GM19035 (cell line): Measurements from ENCODE around the gene FAM135A.
"Not testable (repeated sequence)": the region's sequence is repeated elsewhere in the genome, so short reads cannot be mapped to it uniquely, and the experiment has no call there.

Source experiments
- ATAC-seq: cut with Tn5 transposase; IDR thresholded peaks from one replicate; pipeline ENCODE4 v1.9.1; 2021; ENCODE audit not compliant: unreplicated experiment

FAM135A gene

DNA sequence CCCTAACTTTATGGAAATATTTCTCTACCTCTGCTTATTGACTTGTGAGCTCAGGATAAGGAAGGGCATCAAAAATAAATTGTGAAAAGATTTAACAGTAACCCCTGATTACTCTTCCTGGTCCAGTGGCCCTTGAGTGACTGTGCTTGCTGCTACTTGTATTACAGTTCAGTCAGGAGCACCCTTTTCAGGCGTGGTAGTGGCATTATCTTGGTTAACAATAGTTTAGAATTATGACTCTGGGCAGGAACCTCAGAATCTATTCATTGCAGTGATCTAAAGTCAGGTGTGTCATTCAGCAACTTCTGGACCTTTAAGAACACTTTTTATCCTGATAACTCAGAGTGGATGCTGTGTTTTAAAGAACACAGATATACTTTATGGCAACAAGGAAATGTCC, 43.4 kb downstream of the FAM135A start:
- no peak for ATAC-seq

DNA sequence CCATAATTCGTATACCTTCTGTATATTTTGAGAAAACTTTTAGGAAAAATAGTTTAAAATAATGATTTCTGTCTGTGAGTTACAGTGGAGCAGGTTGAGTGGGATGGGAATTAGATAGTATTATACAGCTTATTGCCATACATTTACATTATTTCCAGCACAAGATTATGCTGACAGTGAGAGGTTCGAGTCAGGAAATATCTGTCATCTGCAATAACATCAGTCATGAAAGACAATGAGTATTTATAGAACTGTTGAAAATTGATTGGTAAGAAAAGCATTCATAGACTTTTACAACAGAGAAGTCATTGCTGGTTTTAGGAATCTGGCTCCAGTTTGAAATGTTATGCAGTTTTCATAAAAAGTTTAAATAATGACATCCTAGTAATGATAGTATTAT, 45.9 kb downstream of the FAM135A start:
- no peak for ATAC-seq

DNA sequence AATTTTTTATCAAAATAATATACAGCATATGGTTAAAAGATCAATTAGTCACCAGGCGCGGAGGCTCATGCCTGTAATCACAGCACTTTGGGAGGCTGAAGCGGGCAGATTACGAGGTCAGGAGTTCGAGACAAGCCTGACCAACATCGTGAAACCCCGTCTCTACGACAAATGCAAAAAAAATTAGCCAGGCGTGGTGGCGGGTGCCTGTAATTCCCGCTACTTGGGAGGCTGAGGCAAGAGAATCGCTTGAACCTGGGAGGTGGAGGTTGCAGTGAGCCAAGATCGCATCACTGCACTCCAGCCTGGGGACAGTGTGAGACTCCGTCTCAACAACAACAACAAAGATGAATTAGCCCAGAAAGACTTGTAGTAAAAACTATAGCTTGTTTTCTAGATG, 46.4 kb downstream of the FAM135A start:
- ATAC-seq, result not testable (repeated sequence)

DNA sequence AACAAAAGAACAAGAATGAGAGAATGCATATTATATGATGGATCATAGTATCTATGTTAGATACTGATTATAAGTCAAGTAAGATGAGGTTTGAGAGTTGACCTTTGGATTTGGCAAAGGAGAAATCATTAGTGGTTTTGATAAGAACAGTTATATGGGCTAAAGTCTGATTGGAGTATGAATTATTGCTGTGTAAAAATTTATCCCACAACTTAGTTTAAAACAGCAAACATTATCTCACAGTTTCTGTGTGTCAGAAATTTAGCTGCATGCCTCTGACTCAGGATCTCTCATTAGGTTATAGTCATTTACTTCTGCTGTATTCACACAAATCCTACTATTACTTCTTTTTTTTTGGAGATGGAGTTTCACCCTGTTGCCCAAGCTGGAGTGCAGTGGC, 56.7 kb downstream of the FAM135A start:
- no peak for ATAC-seq

DNA sequence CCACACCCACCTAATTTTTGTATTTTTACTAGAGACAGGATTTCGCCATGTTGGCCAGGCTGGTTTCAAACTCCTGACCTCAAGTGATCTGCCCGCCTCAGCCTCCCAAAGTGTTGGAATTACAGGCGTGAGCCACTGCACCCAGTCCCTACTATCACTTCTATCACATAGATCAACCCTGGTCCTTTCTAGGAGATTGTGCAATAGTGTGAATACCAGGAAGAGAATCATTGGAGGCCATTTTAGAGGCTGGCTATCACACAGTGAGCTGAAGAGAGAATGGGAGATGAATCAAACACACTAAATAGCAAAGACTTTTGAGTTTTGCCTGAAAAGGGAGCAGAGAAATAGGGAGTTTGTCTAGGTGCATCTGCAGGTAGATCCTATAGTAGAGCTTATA, 57.2 kb downstream of the FAM135A start:
- ATAC-seq, result not testable (repeated sequence)

DNA sequence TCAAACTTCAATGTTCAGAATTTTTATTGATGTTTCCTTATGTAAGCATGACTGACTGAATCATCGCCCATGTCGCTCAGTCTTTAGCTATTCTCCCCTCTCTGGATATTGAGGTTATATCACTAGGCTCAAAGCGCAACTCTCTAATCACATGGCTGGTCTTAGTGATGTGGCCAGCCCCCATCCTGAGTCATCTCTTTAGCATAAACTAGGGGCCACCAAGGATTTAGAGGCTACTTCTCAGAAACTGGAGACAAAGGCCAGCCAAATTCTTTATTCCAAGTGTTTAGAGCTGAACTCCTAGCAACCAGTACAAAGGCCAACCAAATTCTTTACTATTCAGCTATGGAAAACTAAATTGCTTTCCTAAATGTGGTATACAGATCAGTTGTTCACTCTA, 61.4 kb downstream of the FAM135A start:
- ATAC-seq, result no peak

DNA sequence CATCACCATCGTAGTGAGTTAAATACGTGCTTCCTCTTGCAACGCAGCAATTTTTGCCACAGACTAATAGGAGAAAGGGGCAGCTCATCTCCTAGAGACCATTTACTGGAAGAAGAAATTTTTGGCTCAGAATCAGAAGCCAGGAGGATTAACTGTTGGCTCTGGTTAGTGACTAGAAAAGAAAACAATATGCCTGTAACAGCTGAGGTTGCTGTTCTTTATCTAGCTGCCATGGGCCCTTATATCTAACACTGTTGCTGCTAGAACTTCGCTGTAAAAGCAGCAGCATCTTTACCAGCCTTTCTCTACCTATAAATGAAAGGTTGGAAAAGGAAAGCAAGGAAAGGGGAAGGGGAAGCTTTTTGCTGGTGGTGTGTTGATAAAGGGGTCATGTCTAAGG, 65.9 kb downstream of the FAM135A start:
- ATAC-seq, result no peak

DNA sequence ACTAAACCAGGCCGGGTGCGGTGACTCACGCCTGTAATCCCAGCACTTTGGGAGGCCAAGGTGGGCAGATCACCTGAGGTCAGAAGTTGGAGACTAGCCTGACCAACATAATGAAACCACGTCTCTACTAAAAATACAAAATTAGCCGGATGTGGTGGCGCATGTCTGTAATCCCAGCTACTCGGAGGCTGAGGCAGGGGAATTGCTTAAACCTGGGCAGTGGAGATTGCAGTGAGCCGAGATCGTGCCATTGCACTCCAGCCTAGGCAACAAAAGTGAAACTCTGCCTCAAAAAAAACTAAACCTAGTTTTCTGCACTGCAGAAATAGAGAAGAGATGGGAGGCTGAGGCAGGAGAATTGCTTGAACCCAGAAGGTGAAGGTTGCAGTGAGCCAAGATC, 73.3 kb downstream of the FAM135A start:
- ATAC-seq, result not testable (repeated sequence)

DNA sequence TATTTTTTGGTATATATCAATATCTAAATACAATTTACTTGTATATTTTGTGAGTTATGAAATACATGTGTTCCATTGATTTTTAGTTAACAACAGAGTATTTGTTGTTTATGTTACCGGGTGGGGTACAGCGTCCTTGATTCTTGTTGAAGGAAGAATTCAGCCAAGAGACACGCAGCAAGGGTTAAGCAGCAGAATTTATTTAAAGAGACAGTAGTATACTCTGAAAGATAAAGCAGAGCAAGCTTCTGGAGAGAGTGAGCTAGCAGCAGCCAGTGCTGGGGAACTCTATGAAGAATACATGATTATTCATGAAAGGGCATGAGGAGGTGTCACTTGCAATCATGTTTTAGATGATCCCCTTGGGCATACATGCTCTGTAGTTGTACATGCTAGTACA, 76.1 kb downstream of the FAM135A start:
- ATAC-seq, result no peak

DNA sequence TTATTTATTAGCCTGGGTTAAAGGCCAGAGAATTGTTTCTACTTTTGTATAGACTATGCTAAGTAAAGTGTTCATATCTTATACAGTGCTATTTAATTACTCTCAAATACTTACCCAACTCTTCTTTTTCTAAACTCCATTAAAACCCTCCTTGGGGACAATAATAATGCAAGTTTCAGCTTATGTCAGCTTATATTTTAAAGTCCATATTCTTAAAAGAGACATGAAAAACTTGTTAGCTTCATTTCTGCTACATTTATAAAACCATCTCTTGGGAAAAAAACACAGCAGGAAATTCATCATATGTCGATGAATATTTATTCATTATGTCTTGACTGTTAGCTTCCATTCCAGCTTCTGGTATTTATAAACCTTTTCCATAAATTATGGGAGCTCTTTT, 81.5 kb downstream of the FAM135A start:
- no peak for ATAC-seq

DNA sequence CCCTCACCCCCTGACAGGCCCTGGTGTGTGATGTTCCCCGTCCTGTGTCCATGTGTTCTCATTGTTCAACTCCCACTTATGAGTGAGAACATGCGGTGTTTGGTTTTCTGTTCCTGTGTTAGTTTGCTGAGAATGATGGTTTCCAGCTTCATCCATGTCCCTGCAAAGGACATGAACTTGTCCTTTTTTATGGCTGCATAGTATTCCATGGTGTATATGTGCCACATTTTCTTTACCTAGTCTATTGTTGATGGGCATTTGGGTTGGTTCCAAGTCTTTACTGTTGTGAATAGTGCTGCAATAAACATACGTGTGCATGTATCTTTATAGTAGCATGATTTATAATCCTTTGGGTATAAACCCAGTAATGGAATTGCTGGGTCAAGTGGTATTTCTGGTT, 82.5 kb downstream of the FAM135A start:
- not testable (repeated sequence) for ATAC-seq

DNA sequence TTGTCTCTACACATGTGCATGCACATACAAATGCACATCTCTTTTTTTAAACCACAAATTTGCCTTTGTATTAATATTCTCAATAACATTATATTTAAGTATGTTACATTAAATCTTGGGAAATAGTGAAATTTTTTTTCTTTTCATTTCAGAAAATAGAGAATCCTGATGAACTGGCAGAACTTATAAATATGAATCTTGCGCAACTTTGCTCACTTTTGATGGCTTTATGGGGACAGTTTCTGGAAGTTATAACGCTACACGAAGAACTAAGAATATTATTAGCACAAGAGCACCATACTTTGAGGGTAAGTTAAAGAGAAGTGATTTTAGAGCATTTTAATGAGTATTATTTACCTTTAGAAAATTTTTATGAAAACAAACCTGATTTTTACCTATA, 89.2 kb downstream of the FAM135A start:
- ATAC-seq, result no peak

DNA sequence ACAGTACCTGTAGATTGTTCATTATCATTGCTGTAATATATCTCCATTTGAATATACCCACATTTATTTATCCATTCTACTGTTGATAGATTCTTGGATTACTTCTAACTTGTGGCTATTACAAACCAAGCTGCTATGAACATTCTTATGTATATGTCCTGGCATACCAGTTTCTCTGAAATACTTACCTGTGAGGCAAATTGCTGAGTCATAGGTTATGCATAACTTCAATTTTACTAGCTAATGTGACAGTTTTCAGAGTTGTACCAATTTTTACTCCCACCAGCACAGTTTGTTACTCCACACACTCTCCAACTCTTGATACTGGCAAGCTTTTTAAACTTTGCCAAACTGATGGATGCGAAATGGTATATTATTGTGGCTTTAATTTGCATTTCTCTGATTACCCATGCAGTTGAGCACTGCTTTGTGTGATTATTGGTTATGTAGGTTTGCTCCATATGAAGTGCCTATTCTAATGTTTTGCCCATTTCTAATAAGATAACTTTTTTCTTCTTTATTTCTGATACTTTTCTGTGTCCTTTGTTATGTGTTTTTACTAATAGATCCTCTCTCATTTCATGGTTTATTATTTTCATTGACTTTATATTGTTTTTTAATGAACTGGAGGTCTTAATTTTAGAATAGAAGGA, 90.6 kb downstream of the FAM135A start:
- ATAC-seq, result no peak

DNA sequence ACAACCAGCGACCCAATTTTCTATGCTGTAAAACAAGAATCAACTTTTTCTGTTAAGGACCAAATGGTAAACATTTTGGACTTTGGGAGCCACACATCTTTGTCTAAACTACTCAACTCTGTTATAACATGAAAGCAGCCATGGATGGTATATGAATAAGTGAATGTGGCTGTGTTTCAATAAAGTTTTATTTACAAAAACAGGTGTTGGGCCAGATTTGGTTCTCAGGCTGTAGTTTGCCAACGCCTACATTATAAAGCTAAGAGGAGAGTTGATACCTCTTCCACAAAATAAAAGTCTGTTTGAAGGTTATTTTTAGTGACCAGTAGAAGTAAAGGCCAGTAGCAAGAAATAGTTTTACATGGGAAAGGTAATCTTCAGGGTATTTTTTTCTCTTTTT, 93.0 kb downstream of the FAM135A start:
- no peak for ATAC-seq

DNA sequence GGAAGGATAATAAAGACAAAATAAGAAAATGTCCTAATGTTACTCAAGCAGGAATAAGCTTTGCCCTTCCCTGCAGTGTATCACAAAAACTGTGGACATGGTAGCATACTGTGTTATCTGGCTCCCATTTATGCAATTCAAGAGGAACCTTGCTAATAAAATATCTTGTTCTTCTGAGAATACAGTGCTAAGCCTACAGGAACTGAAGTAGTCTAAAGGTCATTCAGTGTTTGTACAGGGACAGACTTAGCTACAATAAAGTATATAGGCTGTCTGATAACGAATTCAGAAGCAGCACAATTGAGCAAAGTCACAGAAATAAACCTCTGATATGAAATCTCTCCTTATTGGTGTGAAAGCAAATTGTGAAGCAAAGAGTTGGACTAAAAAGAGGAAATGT, 93.9 kb downstream of the FAM135A start:
- no peak for ATAC-seq

DNA sequence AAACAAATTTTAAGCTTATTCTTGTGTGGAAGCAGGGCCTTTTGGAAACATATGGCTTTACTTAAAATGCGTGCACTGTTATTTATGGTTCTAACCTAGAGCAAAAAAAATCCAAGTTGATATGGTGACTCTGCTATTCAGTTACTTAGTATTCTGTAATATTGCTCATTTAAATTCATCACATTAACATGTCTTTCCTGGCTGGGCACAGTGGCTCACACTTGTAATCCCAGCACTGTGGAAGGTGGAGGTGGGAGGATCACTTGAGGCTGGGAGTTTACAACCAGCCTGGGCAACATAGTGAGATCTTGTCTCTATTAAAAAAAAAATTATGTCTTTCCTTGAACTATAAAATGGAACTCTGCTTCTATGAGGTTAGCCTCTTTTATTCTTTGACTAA, 95.6 kb downstream of the FAM135A start:
- ATAC-seq, result no peak

DNA sequence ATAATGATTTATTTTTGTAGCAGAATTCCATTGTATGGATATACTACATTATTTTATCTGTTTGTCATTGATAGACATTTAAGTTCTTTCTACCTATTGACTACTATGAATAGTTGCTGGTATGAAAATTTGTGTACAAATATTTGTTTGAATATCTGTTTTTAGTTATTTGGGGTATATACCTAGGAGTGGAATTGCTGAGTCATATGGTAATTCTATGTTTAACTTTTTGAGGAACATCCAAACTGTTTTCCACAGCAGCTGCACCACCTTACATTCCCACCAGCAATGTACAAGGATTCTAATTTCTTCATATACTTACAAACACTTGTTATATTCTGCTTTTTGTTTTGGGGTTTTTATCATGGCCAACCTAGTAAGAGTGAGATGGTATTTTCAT, 97.3 kb downstream of the FAM135A start:
- no peak for ATAC-seq

DNA sequence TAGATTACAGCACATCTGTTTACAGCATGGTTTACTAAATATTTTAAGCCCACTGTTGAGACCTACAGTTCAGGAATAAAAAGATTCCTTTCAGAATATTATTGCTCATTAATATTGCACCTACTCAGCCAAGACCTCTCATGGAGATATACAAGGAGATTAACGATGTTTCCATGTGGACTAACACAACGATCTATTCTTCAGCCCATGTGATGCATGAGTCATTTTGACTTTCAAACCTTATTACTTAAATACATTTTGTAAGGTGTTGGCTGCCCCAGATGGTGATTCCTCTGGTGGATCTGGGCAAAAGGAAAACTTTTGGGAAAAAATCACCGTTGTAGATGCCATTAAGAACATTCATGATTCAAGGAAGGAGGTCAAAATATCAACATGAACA, 105.4 kb downstream of the FAM135A start:
- ATAC-seq, result no peak

DNA sequence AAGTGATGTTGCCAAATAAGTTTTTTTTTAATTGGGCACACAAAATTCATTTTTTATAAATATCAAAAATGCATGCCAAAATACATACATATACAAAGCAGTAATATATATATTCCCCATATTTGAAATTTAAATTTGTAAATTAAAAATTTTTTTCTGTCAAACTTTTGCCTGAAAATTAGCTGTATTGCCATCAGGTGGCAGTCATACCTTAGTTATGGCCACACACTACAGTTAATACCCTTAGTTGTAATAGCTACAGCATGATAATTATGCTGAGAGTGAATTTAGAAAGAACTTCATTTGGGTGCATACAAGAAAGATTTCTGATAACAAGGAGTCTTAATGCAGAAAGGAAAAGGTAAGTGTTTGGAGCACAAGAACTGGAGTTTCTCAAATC, 107.3 kb downstream of the FAM135A start:
- peak; percentile 53 for ATAC-seq

DNA sequence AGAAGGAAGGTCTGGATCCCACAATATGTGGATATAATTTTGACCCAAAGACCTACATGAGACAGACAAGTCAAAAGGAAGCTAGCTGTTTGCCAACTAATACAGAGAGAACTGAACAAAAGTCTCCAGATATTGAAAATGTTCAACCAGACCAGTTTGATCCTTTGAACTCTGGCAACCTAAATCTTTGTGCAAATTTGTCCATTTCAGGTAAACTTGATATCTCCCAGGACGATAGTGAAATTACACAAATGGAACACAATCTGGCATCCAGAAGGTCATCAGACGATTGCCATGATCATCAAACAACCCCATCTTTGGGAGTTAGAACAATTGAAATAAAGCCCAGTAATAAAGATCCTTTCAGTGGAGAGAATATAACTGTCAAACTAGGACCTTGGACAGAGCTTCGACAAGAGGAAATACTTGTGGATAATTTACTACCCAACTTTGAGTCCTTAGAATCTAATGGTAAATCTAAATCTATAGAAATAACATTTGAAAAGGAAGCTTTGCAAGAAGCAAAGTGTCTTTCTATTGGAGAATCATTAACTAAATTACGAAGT, 111.5 kb downstream of the FAM135A start:
- no peak for ATAC-seq

DNA sequence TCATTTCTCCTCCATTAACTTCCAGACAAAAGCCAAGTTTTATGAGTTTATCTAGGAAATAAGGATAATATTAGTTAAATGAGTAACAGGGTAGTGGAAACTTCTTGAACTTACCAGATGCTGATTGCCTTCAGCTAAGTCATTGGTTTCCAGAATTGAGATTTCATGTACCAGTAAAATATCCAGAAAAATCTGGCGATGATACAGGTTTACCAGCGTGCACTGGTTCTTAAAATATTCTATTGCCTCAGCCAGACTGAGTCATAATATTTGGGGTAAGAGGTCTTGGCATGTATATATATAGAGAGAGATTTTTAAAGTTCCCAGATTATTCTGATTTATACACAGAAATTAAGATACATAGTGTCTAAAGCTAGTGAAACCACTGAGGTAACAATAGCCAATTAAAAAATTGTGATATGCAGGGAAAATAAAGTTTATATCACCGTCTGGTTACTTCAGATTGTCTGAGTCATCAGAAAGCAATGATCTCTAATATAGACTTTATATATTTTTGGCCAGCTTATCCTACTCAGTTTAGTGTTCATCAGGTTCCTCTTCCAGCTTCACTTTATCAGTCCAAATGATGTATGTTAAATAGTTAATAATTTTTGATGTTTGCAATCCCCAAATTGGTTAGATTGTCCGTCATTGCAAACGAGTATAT, 113.9 kb downstream of the FAM135A start:
- ATAC-seq, result no peak

DNA sequence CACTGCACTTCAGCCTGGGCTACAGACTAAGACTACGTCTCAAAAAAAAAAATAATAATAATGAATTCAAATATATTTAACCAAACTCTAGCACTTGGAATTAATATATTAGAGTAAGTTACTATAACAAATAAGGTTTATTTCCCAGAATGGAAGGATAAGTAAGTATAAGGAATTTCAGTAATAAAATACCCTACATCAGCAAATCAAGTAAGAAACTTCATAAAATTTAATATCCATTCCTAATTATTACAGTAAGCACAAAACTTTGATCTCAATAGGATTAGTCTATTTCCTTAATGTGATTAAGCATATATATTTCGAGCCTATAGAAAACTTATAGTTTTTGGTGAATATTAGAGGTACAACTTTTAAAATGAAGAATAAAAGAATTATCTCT, 116.7 kb downstream of the FAM135A start:
- no peak for ATAC-seq

DNA sequence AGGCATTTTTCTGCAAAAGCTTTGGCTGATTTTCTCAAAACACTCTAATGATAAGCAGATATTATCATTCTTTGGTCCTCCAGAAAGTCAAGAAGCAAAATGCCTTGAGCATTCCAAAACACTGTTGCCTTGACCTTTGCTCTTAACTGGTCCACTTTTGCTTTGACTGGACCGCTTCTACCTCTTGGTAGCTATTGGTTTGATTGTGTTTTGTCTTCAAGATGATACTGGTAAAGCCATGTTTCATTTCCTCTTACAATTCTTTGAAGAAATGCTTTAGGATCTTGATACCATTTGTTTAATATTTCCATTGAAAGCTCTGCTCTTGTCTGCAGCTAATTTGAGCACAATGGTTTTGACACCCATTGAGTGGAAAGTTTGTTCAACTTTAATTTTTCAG, 117.8 kb downstream of the FAM135A start:
- no peak for ATAC-seq
